Spleen (tissue), 11 donors: Measurements from ENCODE around the gene FERMT1. TPM values are rescaled to one million over a fixed set of nuclear protein-coding genes. Genes with fewer than 3 reads are reported as not detected.

Experiments used
- DNase-seq: peaks from one replicate; pipeline ENCODE4 v3.0.0-alpha.2; 2020
- H3K27ac ChIP-seq, 8 donors: fragments of 200-600 bp; sonication (generic) in 7 of 8; 1 replicate in 4 of 8; 2 replicates in 4 of 8; pipeline versions ENCODE4 v1.5.0 to v1.8.0; 2016 to 2021; ENCODE audit warnings: inconsistent platforms in 4 of 8, mild to moderate bottlenecking in 4 of 8, moderate library complexity in 1 of 8
- H3K27me3 ChIP-seq, 7 donors: fragments of 200-600 bp; sonication (generic) in 6 of 7; replicated peaks in 1 of 7; 1 replicate in 4 of 7; 2 replicates in 3 of 7; pipeline versions ENCODE4 v1.5.0 to v1.8.0; 2016 to 2021; ENCODE audit warnings: inconsistent platforms in 3 of 7, mild to moderate bottlenecking in 1 of 7
- H3K36me3 ChIP-seq, 6 donors: fragments of 200-600 bp; sonication (generic) in 5 of 6; 1 replicate in 4 of 6; 2 replicates in 2 of 6; pipeline versions ENCODE4 v1.5.0 to v1.8.0; 2016 to 2021; ENCODE audit warnings: inconsistent platforms in 2 of 6
- H3K4me1 ChIP-seq, 6 donors: fragments of 200-600 bp; sonication (generic) in 5 of 6; 1 replicate in 3 of 6; 2 replicates in 3 of 6; pipeline versions ENCODE4 v1.5.0 to v1.8.0; 2016 to 2021; ENCODE audit warnings: inconsistent platforms in 3 of 6
- H3K4me3 ChIP-seq, 8 donors: fragments of 200-600 bp; sonication (generic) in 7 of 8; 1 replicate in 4 of 8; 2 replicates in 4 of 8; pipeline versions ENCODE4 v1.5.0 to v1.8.0; 2016 to 2021; ENCODE audit warnings: inconsistent platforms in 4 of 8, mild to moderate bottlenecking in 4 of 8, moderate library complexity in 2 of 8
- H3K9me3 ChIP-seq, 8 donors: fragments of 200-600 bp; sonication (generic) in 7 of 8; 1 replicate in 4 of 8; 2 replicates in 4 of 8; pipeline versions ENCODE4 v1.5.0 to v1.8.0; 2016 to 2021; ENCODE audit warnings: inconsistent platforms in 4 of 8
- CTCF ChIP-seq, 11 experiments: fragments of 200-600 bp in 7 of 11; fragments of 450-650 bp in 4 of 11; sonication (generic) in 4 of 11; IDR thresholded peaks in 8 of 11; conservative IDR thresholded peaks in 3 of 11; 1 replicate in 7 of 11; 2 replicates in 4 of 11; pipeline versions ENCODE4 v1.4.0 to v1.8.0; 2016 to 2021; ENCODE audit warnings: antibody characterized with exemption in 11 of 11, inconsistent platforms in 4 of 11, mild to moderate bottlenecking in 1 of 11
- POLR2A ChIP-seq, 3 donors: fragments of 450-650 bp; IDR thresholded peaks; one replicate each; pipeline ENCODE4 v1.5.1; 2017; ENCODE audit warnings: antibody characterized with exemption in 3 of 3, mild to moderate bottlenecking in 1 of 3
- POLR2AphosphoS5 ChIP-seq, 3 donors: sonication (generic); formaldehyde crosslinking; IDR thresholded peaks; one replicate each; pipeline ENCODE4 v1.5.1; 2017; ENCODE audit warnings: antibody characterized with exemption in 3 of 3
- WGBS, 5 donors: extraction: QIAGEN DNeasy Blood & Tissue Kit in 3 of 5; methylation state at CpG; one replicate each; pipeline versions ENCODE4 v1.1.5 to v1.1.7; 2013 to 2018; 5-methylcytosine and 5-hydroxymethylcytosine counted together
- intact Hi-C: fragments of 100-400 bp; cut with DNase I; formaldehyde crosslinking; loops from one replicate; pipeline ENCODE4 v1.15.0; 2023; ENCODE audit warnings: low total_unique reads
- polyA plus RNA-seq, 3 donors: library from polyadenylated mRNA; stranded (reverse); fragments of 200-250 nt; gene quantifications; one replicate each; pipeline ENCODE4 v1.2.1, GENCODE V29; 2013
- total RNA-seq, 7 donors: library from RNA; depleted of rRNA in 3 of 7; stranded (reverse); fragments of >200 nt in 3 of 7; fragmentation: NEBNext Ultra II Directional in 4 of 7; extraction: Animal tissue kit (Norgen Biotek cat#: 25700) in 4 of 7; gene quantifications; one replicate each; pipeline versions ENCODE4 v1.1.0 to v1.2.1, GENCODE V29; 2016 to 2021
- donor health status: healthy with polysubstance abuse.
- donor health status: DM: no; HTN: no; CAD: no; lungs with moderate emphysema.
- donor health status: DM: no; HTN: no; CAD: no.
- donor health status: Bipolar disorder and iron deficiency.
- donor health status: healthy.
- donor health status: DM: no; HTN: no; CAD: no.
- donor health status: DM: yes; HTN: yes; CAD: no.

Gene FERMT1
- total and polyA plus RNA-seq, 10 donors, result 0.06 to 1.3 (median 0.33) TPM

DNA sequence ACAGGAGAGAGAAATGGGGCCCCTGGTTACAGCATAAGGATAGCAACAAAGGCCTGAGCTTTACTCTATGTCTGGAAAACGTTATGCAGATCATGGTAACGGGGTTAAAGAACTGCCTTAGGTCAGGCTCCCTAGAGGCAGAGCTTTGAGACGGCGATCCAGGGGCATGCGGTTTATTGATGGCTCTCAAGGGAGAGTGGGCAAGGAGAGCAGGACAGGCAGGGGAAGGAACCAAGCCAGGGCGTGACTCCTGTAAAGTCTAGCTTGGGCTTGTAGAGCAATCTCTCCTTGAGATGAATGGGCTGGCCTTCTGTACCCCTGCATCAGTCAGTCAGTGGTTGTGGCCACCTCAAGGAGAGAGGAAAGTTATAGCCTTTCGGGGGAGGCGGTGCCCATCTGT is 12.5 kb upstream of the FERMT1 start:
- DNase-seq, result no peak
- 73 to 79% (median 77%) methylated on average over 8 of the region's 8 CpGs for WGBS, 5 donors
- no peaks in the 10 kb centered on the region for H3K9me3 ChIP-seq
- no peak for TF ChIP-seq POLR2AphosphoS5 (IDR thresholded peaks at IDR 0.05)
- no peak for TF ChIP-seq CTCF (IDR thresholded peaks at IDR 0.05 in 8 of 11, conservative IDR thresholded peaks at IDR 0.05 in 3 of 11)
- no peak for TF ChIP-seq POLR2A (IDR thresholded peaks at IDR 0.05)
- no peaks in the 10 kb centered on the region for H3K36me3 ChIP-seq
- no peak overlapping the region for H3K4me3 ChIP-seq
- intact Hi-C loops, result no loop called here
- peaks cover 0 to 47% (median 0%) of the 10 kb centered on the region in 7 donors for H3K27me3 ChIP-seq
- no peak overlapping the region for H3K27ac ChIP-seq
- H3K4me1 ChIP-seq, result no peaks in the 10 kb centered on the region

GRCh38 chr20:6134592-6134991 is 11.8 kb upstream of the FERMT1 start:
- H3K9me3 ChIP-seq, result no peaks in the 10 kb centered on the region
- H3K36me3 ChIP-seq, result no peaks in the 10 kb centered on the region
- peaks cover 0 to 47% (median 0%) of the 10 kb centered on the region in 7 donors for H3K27me3 ChIP-seq
- WGBS, 5 donors, result 61 to 77% (median 75%) methylated on average over 8 of the region's 8 CpGs
- no peak overlapping the region for H3K27ac ChIP-seq
- H3K4me1 ChIP-seq, result no peaks in the 10 kb centered on the region
- TF ChIP-seq POLR2A (IDR thresholded peaks at IDR 0.05), result no peak
- TF ChIP-seq CTCF (IDR thresholded peaks at IDR 0.05 in 8 of 11, conservative IDR thresholded peaks at IDR 0.05 in 3 of 11), result no peak
- TF ChIP-seq POLR2AphosphoS5 (IDR thresholded peaks at IDR 0.05), result no peak
- intact Hi-C loops, result no loop called here
- H3K4me3 ChIP-seq, result no peak overlapping the region
- DNase-seq, result no peak

- no peak overlapping the region for H3K27ac ChIP-seq
- intact Hi-C loops, result no loop called here
- H3K4me3 ChIP-seq, result no peak overlapping the region
- H3K36me3 ChIP-seq, result no peaks in the 10 kb centered on the region
- 78 to 88% (median 86%) methylated on average over 5 of the region's 5 CpGs for WGBS, 5 donors
- no peak for DNase-seq
- H3K4me1 ChIP-seq, result no peaks in the 10 kb centered on the region
- TF ChIP-seq POLR2AphosphoS5 (IDR thresholded peaks at IDR 0.05) (no peak), POLR2A (IDR thresholded peaks at IDR 0.05) (no peak), CTCF (IDR thresholded peaks at IDR 0.05 in 8 of 11, conservative IDR thresholded peaks at IDR 0.05 in 3 of 11) (no peak)
- H3K9me3 ChIP-seq, result no peaks in the 10 kb centered on the region
- H3K27me3 ChIP-seq, result peaks cover 0 to 27% (median 0%) of the 10 kb centered on the region in 7 donors
Measured at GRCh38 chr20:6130045-6130444, 7.2 kb upstream of the FERMT1 start.

- no peak for DNase-seq
- H3K9me3 ChIP-seq, result no peaks in the 10 kb centered on the region
- no peak overlapping the region for H3K27ac ChIP-seq
- no peak overlapping the region for H3K4me3 ChIP-seq
- H3K36me3 ChIP-seq, result no peaks in the 10 kb centered on the region
- TF ChIP-seq CTCF (IDR thresholded peaks at IDR 0.05 in 8 of 11, conservative IDR thresholded peaks at IDR 0.05 in 3 of 11), result no peak
- TF ChIP-seq POLR2A (IDR thresholded peaks at IDR 0.05), result no peak
- TF ChIP-seq POLR2AphosphoS5 (IDR thresholded peaks at IDR 0.05), result no peak
- intact Hi-C loops, result no loop called here
- H3K27me3 ChIP-seq, result peaks cover 0 to 40% (median 10%) of the 10 kb centered on the region in 7 donors
- H3K4me1 ChIP-seq, result peaks cover 0 to 8% (median 6%) of the 10 kb centered on the region in 6 donors
- WGBS, 5 donors, result 84 to 89% (median 88%) methylated on average over 4 of the region's 4 CpGs
Measured at GRCh38 chr20:6127825-6128224, 5.0 kb upstream of the FERMT1 start.
